Jurkat, Clone E6-1 (cell line): Measurements from ENCODE around the gene WDR64.
"Not testable (repeated sequence)": the region's sequence is repeated elsewhere in the genome, so short reads cannot be mapped to it uniquely, and the experiment has no call there.

Source experiments
- DNase-seq: peaks from one replicate; pipeline ENCODE4 v3.0.0-alpha.2; 2011; ENCODE audit warnings: low read depth, low spot score
- H3K4me3 ChIP-seq: 2 replicates; pipeline ENCODE4 v1.5.1; 2011; ENCODE audit warnings: mild to moderate bottlenecking, low read length, control low read depth, moderate library complexity

Gene WDR64

GRCh38 chr1:241695246-241696171 is 43.4 kb downstream of the WDR64 start:
- no peak for DNase-seq
- no peak overlapping the region for H3K4me3 ChIP-seq

GRCh38 chr1:241696172-241696814 is 44.2 kb downstream of the WDR64 start:
- DNase-seq: no peak
- H3K4me3 ChIP-seq: no peak overlapping the region

- DNase-seq: no peak
- no peak overlapping the region for H3K4me3 ChIP-seq
Observed at GRCh38 chr1:241696815-241697639, 44.9 kb downstream of the WDR64 start.

- DNase-seq: no peak
- H3K4me3 ChIP-seq: no peak overlapping the region
Observed at GRCh38 chr1:241697640-241698018, 45.5 kb downstream of the WDR64 start.

GRCh38 chr1:241698177-241698576 is 46.1 kb downstream of the WDR64 start:
- H3K4me3 ChIP-seq: no peak overlapping the region
- no peak for DNase-seq

- DNase-seq: no peak
- H3K4me3 ChIP-seq: no peak overlapping the region
Observed at GRCh38 chr1:241701483-241702295, 49.6 kb downstream of the WDR64 start.

GRCh38 chr1:241702442-241703373 is 50.6 kb downstream of the WDR64 start:
- no peak for DNase-seq
- H3K4me3 ChIP-seq: no peak overlapping the region

- not testable (repeated sequence) for H3K4me3 ChIP-seq, DNase-seq
Observed at GRCh38 chr1:241703739-241704138, 51.7 kb downstream of the WDR64 start.

- H3K4me3 ChIP-seq: no peak overlapping the region
- DNase-seq: no peak
Observed at GRCh38 chr1:241706257-241706656, 54.2 kb downstream of the WDR64 start.

- peak; percentile 18 for DNase-seq
- H3K4me3 ChIP-seq: no peak overlapping the region
Observed at GRCh38 chr1:241706967-241707366, 54.9 kb downstream of the WDR64 start.

- DNase-seq: no peak
- no peak overlapping the region for H3K4me3 ChIP-seq
Observed at GRCh38 chr1:241707442-241707841, 55.4 kb downstream of the WDR64 start.

- DNase-seq: no peak
- no peak overlapping the region for H3K4me3 ChIP-seq
Observed at GRCh38 chr1:241711326-241711725, 59.2 kb downstream of the WDR64 start.

- no peak overlapping the region for H3K4me3 ChIP-seq
- DNase-seq: no peak
Observed at GRCh38 chr1:241713316-241713715, 61.2 kb downstream of the WDR64 start.

GRCh38 chr1:241714321-241715218 is 62.5 kb downstream of the WDR64 start:
- no peak overlapping the region for H3K4me3 ChIP-seq
- no peak for DNase-seq

GRCh38 chr1:241715435-241715834 is 63.4 kb downstream of the WDR64 start:
- H3K4me3 ChIP-seq: no peak overlapping the region
- DNase-seq: no peak

- no peak for DNase-seq
- H3K4me3 ChIP-seq: no peak overlapping the region
Observed at GRCh38 chr1:241715956-241716355, 63.9 kb downstream of the WDR64 start.
